HG03097 (cell line): Measurements from ENCODE around the gene ZNF700.
"Not testable (repeated sequence)": the region's sequence is repeated elsewhere in the genome, so short reads cannot be mapped to it uniquely, and the experiment has no call there.

Source experiments
- ATAC-seq: cut with Tn5 transposase; IDR thresholded peaks from one replicate; pipeline ENCODE4 v1.9.1; 2021; ENCODE audit not compliant: unreplicated experiment, low FRiP score

The ZNF700 gene

GRCh38 chr19:11938383-11938782 lies 13.5 kb downstream of the ZNF700 start:
- ATAC-seq = not testable (repeated sequence)

DNA sequence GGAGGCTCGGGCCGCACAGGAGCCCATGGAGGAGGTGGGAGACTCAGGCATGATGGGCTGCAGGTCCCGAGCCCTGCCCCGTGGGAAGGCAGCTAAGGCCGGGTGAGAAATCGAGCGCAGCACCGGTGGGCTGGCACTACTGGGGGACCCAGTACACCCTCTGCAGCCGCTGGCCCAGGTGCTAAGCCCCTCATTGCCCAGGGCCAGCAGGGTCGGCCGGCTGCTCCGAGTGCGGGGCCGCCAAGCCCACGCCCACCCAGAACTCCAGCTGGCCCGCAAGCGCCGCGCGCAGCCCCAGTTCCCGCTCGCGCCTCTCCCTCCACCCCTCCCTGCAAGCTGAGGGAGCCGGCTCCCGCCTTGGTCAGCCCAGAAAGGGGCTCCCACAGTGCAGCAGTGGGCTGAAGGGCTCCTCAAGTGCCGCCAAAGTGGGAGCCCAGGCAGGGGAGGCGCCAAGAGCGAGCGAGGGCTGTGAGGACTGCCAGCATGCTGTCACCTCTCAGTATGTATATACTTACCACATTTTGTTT lies 16.5 kb downstream of the ZNF700 start:
- not testable (repeated sequence) for ATAC-seq

GRCh38 chr19:11942008-11942842 lies 17.3 kb downstream of the ZNF700 start:
- no peak for ATAC-seq

- no peak for ATAC-seq
Observed at GRCh38 chr19:11942843-11943108, 17.9 kb downstream of the ZNF700 start.

GRCh38 chr19:11944656-11945055 lies 19.7 kb downstream of the ZNF700 start:
- ATAC-seq = no peak

- ATAC-seq = no peak
Observed at GRCh38 chr19:11948646-11949045, 23.7 kb downstream of the ZNF700 start.

- ATAC-seq = no peak
Observed at GRCh38 chr19:11949201-11949600, 24.3 kb downstream of the ZNF700 start.

DNA sequence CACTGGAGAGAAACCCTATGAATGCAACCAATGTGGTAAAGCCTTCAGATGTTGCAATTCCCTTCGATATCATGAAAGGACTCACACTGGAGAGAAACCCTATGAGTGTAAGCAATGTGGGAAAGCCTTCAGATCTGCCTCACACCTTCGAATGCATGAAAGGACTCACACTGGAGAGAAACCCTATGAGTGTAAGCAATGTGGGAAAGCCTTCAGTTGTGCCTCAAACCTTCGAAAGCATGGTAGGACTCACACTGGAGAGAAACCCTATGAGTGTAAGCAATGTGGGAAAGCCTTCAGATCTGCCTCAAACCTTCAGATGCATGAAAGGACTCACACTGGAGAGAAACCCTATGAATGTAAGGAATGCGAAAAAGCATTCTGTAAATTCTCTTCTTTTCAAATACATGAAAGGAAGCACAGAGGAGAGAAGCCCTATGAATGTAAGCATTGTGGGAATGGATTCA lies 24.7 kb downstream of the ZNF700 start:
- ATAC-seq = not testable (repeated sequence)

DNA sequence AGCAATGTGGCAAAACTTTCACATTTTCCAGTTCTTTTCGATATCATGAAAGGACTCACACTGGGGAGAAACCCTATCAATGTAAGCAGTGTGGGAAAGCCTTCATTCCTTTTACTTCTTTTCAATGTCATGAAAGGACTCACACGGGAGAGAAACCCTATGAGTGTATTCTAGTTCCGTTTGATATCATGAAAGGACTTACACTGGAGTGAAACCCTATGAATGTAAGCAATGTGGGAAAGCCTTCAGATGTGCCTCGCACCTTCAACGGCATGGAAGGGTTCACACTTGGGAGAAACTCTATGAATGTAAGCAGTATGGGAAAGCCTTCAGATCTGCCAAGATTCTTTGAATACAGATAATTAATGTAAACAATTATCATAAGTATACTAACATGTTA lies 25.4 kb downstream of the ZNF700 start:
- ATAC-seq = no peak

- no peak for ATAC-seq
Observed at GRCh38 chr19:11963566-11964355, 38.9 kb downstream of the ZNF700 start.

DNA sequence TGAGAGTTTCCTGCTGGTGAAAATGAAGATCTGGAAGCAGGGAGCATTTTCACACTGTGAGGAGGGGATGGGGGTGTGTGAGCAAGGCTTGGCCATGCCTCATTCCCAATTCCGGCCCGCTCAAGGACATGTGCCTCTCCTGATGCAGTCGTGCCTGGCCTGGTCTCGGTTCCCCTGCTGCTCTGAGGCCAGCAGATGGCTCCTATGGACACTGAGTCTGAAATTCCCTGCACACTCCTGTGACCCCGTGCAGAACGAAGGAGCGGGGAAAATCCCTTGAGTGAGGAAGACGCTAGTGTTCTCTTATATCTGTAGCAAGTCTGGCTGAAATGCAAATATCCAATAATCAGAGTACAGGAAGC lies 39.6 kb downstream of the ZNF700 start:
- no peak for ATAC-seq

DNA sequence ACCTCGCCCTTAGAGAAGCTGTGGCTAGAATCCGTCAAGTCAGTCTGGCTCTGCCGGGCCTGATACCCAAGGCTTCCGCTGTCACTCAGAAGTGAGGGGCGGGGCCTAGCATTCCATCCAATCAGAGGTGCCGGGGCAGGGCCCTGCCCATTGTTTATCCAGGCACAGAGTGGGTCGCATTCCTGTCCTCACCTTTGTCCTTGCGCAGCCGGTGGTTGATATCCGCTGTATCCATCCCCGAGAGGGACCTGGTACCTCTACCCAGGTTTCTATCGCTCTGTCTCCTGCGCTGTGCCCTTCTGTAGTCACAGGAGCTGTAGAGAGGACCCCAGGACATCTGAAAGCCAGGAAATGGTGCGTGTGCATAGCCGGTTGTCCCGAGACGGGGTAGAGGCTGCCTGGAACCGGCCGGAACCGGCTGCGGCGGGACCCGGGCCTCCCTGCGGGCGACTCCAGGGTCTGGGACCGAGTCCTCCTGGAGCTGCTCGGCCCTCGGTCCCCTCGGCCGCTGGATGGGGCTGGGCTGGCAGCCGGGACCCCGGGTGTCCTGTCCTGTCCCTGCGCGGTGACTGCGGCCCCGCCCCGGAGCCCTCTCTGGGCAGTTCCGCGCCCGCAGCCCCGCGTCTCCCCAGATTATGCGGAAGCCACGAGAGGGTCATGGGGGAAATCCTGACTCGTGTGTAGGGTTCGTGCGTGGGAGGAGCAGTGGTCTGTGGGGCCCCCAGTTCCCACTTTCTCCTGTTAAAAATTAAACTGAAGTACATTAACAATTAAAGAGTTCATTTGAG lies 40.1 kb downstream of the ZNF700 start, which contains the start of gene ZNF763:
Gene ZNF763 (plus strand): TSS at position 183 of the 788 bp plus-strand sequence. CDS start 169 bp downstream, at position 352.
- ATAC-seq = peak; percentile 89

- no peak for ATAC-seq
Observed at GRCh38 chr19:11970174-11970573, 45.3 kb downstream of the ZNF700 start.

- ATAC-seq = no peak
Observed at GRCh38 chr19:11971041-11971440, 46.1 kb downstream of the ZNF700 start.

DNA sequence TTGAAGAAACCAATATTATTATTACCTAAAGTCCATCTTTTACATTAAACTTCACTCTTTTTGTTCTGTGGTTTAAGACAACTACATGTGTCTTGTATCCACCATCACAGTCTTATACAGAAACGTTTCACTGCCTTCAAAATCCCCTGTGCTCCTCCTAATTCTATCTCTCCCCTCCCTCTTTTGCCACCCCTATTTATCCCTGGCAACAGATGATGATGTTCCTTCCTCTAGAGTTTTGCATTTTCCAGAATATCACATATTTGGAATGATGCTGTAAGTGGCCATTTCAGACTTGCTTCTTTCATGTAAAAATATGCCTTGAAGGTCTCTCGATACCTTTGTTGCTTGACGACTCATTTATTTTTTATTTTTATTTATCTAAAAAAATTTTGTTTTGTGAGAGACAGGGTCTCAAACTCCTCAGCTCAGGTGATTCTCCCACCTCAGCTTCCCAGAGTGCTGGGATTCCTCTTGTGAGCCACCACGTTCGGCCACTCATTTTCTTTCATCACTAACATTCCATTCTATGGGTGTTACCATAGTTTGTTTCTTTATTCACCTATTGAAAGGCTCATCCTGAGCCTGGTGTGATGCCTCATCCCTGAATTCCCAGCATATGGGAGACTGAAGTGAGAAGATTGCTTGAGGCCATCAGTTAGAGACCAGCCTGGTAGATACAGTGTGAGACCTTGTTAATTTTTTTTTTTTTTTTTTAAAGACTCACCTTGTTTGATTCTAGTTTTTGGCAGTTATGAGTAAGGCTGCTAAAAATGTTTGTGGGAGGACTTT lies 48.3 kb downstream of the ZNF700 start:
- ATAC-seq = no peak

- no peak for ATAC-seq
Observed at GRCh38 chr19:11978492-11979100, 53.7 kb downstream of the ZNF700 start.

GRCh38 chr19:11979527-11979926 lies 54.6 kb downstream of the ZNF700 start:
- no peak for ATAC-seq

- ATAC-seq = no peak
Observed at GRCh38 chr19:11982526-11982925, 57.6 kb downstream of the ZNF700 start.

DNA sequence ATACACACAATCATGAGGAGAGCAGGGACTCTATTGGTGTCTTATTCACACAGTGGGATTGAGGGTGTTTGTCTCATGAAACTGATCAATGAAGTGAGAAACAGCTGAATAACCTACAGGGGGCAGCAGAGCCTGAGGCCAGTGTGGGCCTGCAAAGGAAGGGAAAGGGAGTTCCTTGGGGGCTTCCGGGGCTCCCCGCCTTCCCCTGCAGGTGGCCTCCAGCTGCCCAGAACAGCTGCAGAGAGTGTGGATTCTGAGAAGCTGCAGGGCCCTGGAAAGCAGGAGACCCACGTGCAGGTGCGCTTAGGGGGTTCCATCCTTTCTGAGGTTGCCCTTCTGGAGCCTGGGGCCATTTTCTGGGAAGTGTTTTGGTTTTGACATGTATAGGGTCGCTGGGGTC lies 60.1 kb downstream of the ZNF700 start:
- ATAC-seq = no peak

DNA sequence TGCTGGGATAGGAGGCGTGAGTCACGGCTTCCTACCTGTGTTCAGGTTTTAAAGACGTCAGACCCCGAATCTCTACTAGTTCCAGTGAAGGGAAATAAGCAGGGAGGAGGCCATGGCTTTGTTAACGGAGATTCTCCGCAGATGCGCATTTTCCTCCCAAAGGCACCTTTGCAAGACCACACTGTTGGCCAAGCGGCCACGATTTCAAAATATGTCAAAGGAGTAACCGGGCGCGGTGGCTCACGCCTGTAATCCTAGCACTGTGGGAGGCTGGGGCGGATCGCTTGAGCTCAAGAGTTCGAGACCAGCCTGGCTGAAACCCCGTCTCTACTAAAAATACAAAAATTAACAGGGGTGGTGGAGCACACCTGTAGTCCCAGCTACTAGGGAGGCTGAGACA lies 61.8 kb downstream of the ZNF700 start:
- ATAC-seq = no peak
